HG03442 (cell line): ENCODE measurements around the gene CLN6.
"Not testable (repeated sequence)": the region's sequence is repeated elsewhere in the genome, so short reads cannot be mapped to it uniquely, and the experiment has no call there.

Experiments used
- ATAC-seq: cut with Tn5 transposase; IDR thresholded peaks from one replicate; pipeline ENCODE4 v1.9.1; 2021; ENCODE audit warnings: mild to moderate bottlenecking, moderate library complexity; ENCODE audit not compliant: unreplicated experiment

CLN6 gene

GRCh38 chr15:68207176-68207935, 22.2 kb downstream of the CLN6 start:
- ATAC-seq, result no peak

GRCh38 chr15:68206711-68207151, 22.8 kb downstream of the CLN6 start:
- no peak for ATAC-seq

DNA sequence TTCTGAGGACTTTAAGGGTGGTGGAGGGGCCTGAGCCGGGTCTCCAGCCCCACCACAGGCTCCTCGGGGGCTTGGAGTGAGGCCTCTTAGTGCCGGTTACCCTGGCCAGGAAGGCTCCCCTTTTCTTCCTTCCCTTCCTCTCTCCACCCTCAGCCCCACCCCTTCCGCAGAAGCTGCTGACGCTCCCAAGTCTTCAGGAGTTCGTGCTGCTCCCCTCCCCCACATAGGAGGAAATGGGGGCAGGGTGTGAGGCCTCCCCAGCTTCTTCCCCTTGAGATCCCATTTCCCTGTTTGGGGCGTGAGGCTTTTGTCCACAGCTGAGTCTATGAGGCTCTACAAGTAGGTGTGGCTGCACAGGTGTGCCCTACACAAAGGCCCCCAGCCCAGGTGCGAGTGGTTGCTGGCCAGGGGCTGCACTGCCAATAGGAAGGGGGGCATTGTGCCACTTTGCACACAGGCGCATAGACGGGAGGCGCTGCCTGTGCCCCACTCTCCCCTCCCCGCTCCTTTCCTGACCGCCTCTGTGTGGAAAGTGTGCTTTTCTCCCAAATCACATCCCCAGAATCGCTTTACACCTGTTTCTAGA, 23.5 kb downstream of the CLN6 start:
- ATAC-seq, result no peak

DNA sequence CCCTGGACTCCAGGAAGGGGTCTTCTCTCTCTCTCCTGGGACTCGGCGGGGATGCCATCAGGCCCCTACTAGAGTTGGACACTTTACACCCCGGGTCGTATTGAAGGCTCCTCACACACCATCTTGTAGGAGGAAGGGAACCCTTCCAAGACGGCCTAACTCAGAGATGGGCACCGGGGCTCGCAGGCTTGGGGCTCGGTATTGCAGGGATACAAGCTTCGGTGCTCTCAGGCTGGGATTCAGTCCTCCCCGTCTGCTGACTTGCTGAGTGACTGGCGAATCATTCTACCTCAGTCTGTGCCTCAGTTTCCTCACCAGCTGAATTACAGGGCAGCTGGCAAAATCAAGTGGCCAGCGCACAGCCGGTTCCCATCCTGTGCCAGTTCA, 24.0 kb downstream of the CLN6 start:
- no peak for ATAC-seq

- no peak for ATAC-seq
These were observed 24.6 kb downstream of the CLN6 start, which contains the start of gene CALML4 for GRCh38 chr15:68204776-68205557. TSS of gene CALML4 (minus strand) at chr15:68205332. CDS start at chr15:68205247, 85 bp downstream.

DNA sequence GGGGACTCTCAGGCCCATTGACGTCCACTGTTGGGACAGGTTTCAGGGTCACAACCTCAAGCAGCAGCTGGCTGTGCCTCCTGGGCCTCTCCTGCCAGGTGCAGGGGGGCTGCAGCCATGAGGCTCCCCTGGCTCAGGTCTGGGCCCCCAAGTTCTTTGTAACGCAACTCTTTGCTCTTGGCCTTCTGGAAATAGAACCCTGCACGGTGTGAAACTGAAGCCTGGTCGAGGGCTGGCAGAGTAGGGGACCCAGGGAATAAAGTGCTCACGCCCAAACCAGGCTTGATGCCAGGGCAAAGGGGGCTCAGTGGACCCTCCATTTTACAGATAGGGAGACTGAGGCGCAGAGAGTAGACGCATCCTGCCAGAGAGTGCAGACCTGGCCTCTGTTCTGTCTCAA, 25.2 kb downstream of the CLN6 start:
- no peak for ATAC-seq

GRCh38 chr15:68203956-68204355, 25.6 kb downstream of the CLN6 start:
- no peak for ATAC-seq

DNA sequence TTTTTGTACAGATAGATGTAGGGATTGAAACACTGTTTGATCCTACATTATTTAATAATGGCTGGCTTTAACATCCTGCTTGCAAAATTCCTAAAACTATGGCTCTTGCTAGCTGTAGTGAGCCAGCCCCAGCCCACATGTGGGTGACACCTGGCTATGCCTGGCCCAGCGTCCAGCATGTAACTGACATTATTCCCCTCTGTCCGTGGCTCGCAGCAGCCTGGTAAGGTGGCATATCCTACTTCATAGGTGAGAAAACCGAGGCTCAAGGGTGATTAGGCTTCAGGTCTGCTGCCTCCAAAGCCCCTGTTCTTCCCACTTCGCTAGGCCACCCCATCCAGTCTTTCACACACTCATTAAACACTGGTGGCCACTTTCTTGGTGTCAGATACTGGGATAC, 26.0 kb downstream of the CLN6 start:
- ATAC-seq, result no peak

GRCh38 chr15:68202994-68203393, 26.5 kb downstream of the CLN6 start:
- not testable (repeated sequence) for ATAC-seq

DNA sequence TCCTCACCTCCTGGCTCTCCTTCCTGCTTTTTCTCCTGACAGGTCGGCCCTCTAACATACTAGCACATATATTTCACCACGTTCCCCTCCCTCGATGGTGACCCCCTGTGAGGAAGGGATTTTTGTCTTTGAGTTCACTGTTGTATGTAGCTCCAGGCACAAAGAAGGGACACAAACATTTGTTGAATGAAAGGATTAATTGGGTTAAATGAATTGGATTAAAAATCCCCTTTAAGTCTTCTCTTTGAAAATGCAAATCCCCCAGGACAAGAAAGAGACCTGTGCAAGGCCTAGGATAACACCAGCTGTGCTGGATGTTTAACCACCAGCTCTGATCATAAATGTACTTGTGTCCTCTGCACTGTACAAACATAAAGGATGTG, 27.7 kb downstream of the CLN6 start:
- ATAC-seq, result no peak

GRCh38 chr15:68201153-68201878, 28.2 kb downstream of the CLN6 start:
- no peak for ATAC-seq

GRCh38 chr15:68200016-68200861, 29.3 kb downstream of the CLN6 start:
- ATAC-seq, result no peak

GRCh38 chr15:68199340-68199739, 30.2 kb downstream of the CLN6 start:
- no peak for ATAC-seq

DNA sequence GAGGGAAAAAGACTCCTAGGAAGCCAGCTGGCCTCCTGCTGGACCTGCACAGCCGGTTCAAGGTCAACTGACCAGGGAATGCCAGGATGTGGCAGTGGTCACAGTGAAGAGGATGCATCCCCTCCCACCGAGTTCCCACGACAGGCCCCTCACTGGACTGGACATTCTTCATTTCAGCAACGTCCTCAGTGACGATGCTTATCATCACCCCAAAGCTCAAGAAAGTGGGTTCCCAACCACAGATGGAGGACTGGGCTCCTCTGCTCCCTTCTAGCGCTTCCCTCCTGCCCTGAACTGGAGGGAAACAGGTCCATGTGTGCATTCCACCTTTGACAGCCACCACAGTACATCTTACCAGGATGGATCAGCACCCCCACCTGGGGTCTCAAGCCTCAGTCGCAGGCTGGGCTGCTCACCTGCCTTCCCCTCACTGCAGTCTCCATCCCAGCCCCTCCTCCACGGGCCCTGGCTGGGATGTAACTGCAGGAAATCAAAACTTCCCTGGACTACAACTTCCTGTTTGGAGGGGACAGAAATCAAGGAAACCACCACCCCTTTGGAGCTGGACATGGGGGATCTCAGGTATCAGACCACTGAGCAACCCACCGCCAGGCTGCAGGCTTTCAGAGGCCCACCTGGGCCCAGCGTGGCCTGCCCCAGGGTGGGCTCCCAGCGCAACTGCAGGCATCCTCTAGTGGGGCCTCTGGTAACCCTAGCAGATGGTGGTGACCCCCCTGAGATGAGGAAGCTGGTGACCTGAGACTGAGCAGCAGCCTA, 31.7 kb downstream of the CLN6 start:
- no peak for ATAC-seq

DNA sequence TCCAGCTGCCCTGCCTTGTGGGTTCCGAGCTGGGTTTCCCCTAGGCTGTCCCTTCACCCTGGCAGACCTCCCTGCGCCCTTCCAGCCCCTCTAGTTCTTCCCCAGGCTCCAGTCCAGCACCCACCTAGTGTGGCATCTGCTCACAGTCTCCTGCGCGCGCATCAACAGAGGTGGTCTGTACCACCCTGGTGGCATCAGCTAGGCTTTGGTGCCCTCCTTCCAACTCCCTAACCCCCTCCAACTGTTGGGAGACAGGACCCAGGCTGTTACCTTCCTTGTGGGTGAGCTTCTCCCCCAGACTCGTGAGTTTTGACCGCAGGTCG, 32.4 kb downstream of the CLN6 start:
- no peak for ATAC-seq

GRCh38 chr15:68196445-68197169, 32.9 kb downstream of the CLN6 start:
- ATAC-seq, result no peak

GRCh38 chr15:68195336-68196112, 34.0 kb downstream of the CLN6 start:
- ATAC-seq, result no peak

GRCh38 chr15:68192804-68193486, 36.6 kb downstream of the CLN6 start:
- ATAC-seq, result no peak
